ENCODE data around the gene ITGA8.
"Not testable (repeated sequence)": the region's sequence is repeated elsewhere in the genome, so short reads cannot be mapped to it uniquely, and the experiment has no call there.

Gene ITGA8

DNA sequence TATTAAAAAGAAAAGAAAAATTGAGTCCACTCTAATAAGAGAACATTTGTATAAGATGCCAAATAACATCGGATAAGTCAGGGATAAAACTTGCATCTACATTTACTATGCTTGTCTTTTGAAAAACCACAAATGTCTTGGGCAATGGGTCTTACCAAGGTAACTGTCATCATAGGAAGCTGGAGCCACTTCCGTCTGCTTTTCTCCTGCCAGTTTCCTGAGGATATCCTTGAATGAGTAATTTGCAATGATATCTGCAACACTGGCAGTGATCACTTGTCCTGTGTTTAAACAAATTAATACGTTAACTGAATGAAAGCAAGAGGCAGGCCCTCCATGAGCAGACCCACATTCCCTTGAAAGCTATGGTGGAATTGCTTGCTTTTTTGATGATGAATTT, 47.3 kb downstream of the ITGA8 start:
- Mint-ChIP-seq H3K36me3 (ENCODE audit: low read depth) (no peaks in the 10 kb centered on the region), H3K9me3 (no peaks in the 10 kb centered on the region), H3K4me1 (ENCODE audit: low read depth) (no peaks in the 10 kb centered on the region), H3K27ac (no peak overlapping the region), H3K4me3 (no peak overlapping the region), H3K27me3 (no peaks in the 10 kb centered on the region)

- peaks cover 3% of the 10 kb centered on the region for H3K27me3 Mint-ChIP-seq
- H3K4me1 Mint-ChIP-seq (ENCODE audit: low read depth) = no peaks in the 10 kb centered on the region
- no peak overlapping the region for H3K27ac Mint-ChIP-seq
- no peaks in the 10 kb centered on the region for H3K9me3 Mint-ChIP-seq
- H3K36me3 Mint-ChIP-seq (ENCODE audit: low read depth) = no peaks in the 10 kb centered on the region
- H3K4me3 Mint-ChIP-seq = no peak overlapping the region
Measured at GRCh38 chr10:15670880-15671279, 48.8 kb downstream of the ITGA8 start.

DNA sequence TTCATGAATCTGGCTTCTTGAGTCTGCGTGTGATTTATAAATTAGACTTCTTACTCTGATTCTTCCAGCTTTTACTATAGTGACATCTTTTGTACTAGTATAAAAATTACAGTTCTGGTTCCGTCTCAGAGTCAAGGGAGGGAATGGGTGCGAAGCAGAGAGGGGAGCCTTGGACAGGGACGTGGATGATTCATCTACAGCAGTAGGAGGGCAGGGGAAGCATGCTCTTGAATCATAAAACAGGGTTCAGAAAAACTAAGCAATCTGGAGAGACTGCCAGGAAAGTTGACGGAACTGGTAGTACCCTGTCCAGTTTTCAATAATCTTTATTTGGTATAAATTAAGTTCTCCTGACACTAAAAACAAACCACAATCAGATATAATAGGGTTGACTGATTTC, 58.1 kb downstream of the ITGA8 start:
- Mint-ChIP-seq H3K9me3 (peaks cover 2% of the 10 kb centered on the region), H3K4me1 (ENCODE audit: low read depth) (no peaks in the 10 kb centered on the region), H3K27me3 (no peaks in the 10 kb centered on the region), H3K4me3 (no peak overlapping the region), H3K36me3 (ENCODE audit: low read depth) (no peaks in the 10 kb centered on the region), H3K27ac (no peak overlapping the region)

- Mint-ChIP-seq H3K36me3 (ENCODE audit: low read depth) (no peaks in the 10 kb centered on the region), H3K4me1 (ENCODE audit: low read depth) (no peaks in the 10 kb centered on the region), H3K27ac (no peak overlapping the region), H3K9me3 (peaks cover 3% of the 10 kb centered on the region), H3K4me3 (no peak overlapping the region), H3K27me3 (no peaks in the 10 kb centered on the region)
Measured at GRCh38 chr10:15660990-15661389, 58.7 kb downstream of the ITGA8 start.

DNA sequence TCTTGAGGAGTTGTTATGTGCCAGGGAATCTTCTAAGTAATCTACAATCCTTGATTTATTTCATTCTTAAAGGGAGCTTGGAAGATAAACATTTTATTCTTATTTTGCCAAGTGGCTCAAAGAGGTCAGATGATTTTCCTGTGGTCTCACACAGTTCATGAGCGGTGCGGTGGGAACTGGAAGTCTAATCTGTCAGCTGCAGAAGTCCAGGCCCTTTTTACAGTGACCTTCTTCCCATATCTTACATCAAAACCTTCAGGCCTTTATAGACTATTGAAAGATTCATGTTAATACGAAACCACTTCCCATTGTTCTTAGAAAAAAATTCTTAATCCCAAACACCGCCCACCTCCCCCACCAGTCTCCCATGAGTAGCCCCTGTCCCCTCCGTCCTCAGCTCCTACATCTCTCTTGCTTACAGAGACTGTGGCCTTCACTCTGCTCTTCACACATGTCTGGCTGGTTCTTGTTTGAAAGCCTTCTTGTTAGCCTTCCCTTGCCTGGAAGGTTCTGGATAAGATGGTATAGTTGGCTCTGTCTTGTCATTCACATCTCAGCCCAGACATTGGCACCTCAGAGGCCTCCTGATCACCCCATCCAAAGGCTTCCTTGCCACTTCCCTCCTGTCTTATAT, 61.5 kb downstream of the ITGA8 start:
- Mint-ChIP-seq H3K4me1 (ENCODE audit: low read depth) (no peaks in the 10 kb centered on the region), H3K9me3 (peaks cover 3% of the 10 kb centered on the region), H3K4me3 (no peak overlapping the region), H3K27me3 (no peaks in the 10 kb centered on the region), H3K27ac (no peak overlapping the region), H3K36me3 (ENCODE audit: low read depth) (no peaks in the 10 kb centered on the region)

GRCh38 chr10:15652757-15653156, 67.0 kb downstream of the ITGA8 start:
- no peaks in the 10 kb centered on the region for H3K4me1 Mint-ChIP-seq (ENCODE audit: low read depth)
- no peak overlapping the region for H3K27ac Mint-ChIP-seq
- peaks cover 3% of the 10 kb centered on the region for H3K9me3 Mint-ChIP-seq
- no peaks in the 10 kb centered on the region for H3K36me3 Mint-ChIP-seq (ENCODE audit: low read depth)
- no peaks in the 10 kb centered on the region for H3K27me3 Mint-ChIP-seq
- H3K4me3 Mint-ChIP-seq = no peak overlapping the region

DNA sequence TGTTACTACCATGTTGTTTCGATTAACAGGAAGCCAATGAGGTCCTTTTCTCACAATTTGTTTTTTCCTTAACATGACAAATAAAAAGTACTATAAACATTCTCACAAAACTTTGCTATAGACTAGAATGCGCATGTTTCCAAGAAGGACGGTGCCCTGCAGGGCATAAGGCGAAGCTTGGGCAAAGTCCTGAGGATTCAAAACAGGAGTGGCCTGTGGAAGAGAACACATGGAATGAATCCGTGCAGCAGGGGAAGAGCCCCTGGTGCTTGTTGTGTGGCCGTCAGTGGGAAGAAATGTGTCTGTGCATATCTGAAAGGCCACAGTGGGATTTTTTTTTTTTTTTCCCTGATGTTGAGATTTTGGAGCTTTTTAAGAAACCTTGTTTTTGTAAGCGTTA, 67.6 kb downstream of the ITGA8 start:
- H3K4me3 Mint-ChIP-seq = no peak overlapping the region

GRCh38 chr10:15651175-15651574, 68.5 kb downstream of the ITGA8 start:
- H3K9me3 Mint-ChIP-seq = no peaks in the 10 kb centered on the region

More for the DNA sequence above, 67.6 kb downstream of the ITGA8 start:
- H3K36me3 Mint-ChIP-seq (ENCODE audit: low read depth) = no peaks in the 10 kb centered on the region
- H3K9me3 Mint-ChIP-seq = peaks cover 3% of the 10 kb centered on the region
- no peaks in the 10 kb centered on the region for H3K4me1 Mint-ChIP-seq (ENCODE audit: low read depth)
- H3K27ac Mint-ChIP-seq = no peak overlapping the region
- H3K27me3 Mint-ChIP-seq = no peaks in the 10 kb centered on the region

DNA sequence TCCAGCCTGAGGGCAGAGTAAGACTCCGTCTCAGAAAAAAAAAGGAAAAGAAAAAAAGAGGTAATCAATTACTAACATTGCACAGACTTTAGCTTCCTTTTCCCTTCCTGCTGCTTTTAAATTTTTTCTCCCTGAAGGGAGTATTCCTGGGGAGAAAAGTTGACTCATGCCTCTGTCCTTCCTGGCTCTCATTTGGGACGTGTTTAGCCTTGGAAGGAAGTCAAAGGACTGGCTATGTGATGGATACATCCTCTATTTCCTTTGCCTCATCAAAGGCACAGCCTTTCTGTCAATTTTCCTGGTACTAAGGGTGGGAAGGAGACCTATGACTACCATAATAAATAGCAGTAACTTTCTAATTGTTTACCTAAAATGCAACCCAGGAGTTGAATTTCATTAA, 77.6 kb downstream of the ITGA8 start:
- H3K9me3 Mint-ChIP-seq = no peaks in the 10 kb centered on the region
- no peaks in the 10 kb centered on the region for H3K36me3 Mint-ChIP-seq (ENCODE audit: low read depth)
- H3K4me3 Mint-ChIP-seq = no peak overlapping the region

More at GRCh38 chr10:15651175-15651574, 68.5 kb downstream of the ITGA8 start:
- H3K4me3 Mint-ChIP-seq = no peak overlapping the region
- H3K27ac Mint-ChIP-seq = no peak overlapping the region
- H3K27me3 Mint-ChIP-seq = no peaks in the 10 kb centered on the region
- no peaks in the 10 kb centered on the region for H3K36me3 Mint-ChIP-seq (ENCODE audit: low read depth)
- H3K4me1 Mint-ChIP-seq (ENCODE audit: low read depth) = no peaks in the 10 kb centered on the region

DNA sequence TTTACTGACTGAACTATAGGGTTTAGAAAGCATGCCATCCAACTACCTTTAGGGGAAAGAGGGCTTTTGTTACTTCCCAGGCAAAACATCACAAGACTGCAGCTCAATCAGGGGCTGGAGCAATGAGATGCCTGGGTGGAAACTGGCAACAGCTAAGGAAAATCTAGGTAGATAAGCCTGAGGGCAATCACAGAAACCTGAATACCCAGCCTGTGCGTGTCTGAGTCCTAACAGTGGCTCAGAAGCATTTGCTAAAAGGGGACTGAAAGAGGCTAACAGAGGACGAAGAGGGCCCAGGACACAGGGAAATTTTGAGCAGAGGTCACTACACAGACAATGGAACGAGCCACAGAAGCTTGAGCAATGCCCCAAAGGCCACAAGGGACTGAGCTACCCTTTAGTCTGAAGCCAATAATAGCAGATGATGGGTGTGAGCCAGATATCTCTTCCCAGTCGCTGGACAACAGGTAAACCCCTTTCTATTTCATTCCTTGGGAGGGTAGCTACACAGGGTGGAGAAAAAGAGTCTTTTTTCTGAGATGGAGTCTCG, 79.1 kb downstream of the ITGA8 start:
- Mint-ChIP-seq H3K36me3 (ENCODE audit: low read depth) (no peaks in the 10 kb centered on the region), H3K9me3 (no peaks in the 10 kb centered on the region), H3K27me3 (peaks cover 8% of the 10 kb centered on the region), H3K4me3 (no peak overlapping the region), H3K4me1 (ENCODE audit: low read depth) (no peaks in the 10 kb centered on the region), H3K27ac (no peak overlapping the region)

More for the DNA sequence above, 77.6 kb downstream of the ITGA8 start:
- no peak overlapping the region for H3K27ac Mint-ChIP-seq
- peaks cover 8% of the 10 kb centered on the region for H3K27me3 Mint-ChIP-seq
- no peaks in the 10 kb centered on the region for H3K4me1 Mint-ChIP-seq (ENCODE audit: low read depth)

DNA sequence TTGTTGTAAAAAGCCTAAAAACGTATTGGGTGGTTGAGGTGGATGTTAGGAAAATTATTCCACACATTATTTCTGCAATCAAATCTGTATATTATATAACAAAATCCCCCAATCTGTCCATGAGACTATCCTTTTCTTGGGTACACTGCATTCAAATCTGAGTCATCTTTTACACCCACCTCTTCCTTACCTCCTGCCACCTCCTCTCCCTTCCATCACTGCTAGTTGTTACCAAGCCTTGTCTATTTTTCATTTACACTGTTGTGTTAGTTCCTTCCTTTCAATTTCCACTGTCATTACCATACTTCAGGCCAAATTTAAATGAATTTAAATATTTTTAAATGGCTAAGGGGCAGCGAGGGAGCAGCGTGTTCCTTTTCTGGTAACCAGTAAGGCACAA, 83.3 kb downstream of the ITGA8 start:
- Mint-ChIP-seq H3K9me3 (peaks cover 4% of the 10 kb centered on the region), H3K4me1 (ENCODE audit: low read depth) (no peaks in the 10 kb centered on the region), H3K4me3 (no peak overlapping the region), H3K27ac (no peak overlapping the region), H3K27me3 (peaks cover 12% of the 10 kb centered on the region), H3K36me3 (ENCODE audit: low read depth) (no peaks in the 10 kb centered on the region)

GRCh38 chr10:15632456-15633091, 87.1 kb downstream of the ITGA8 start:
- Mint-ChIP-seq H3K4me3 (no peak overlapping the region), H3K27ac (no peak overlapping the region), H3K9me3 (peaks cover 4% of the 10 kb centered on the region), H3K4me1 (ENCODE audit: low read depth) (no peaks in the 10 kb centered on the region), H3K27me3 (peaks cover 8% of the 10 kb centered on the region), H3K36me3 (ENCODE audit: low read depth) (no peaks in the 10 kb centered on the region)

DNA sequence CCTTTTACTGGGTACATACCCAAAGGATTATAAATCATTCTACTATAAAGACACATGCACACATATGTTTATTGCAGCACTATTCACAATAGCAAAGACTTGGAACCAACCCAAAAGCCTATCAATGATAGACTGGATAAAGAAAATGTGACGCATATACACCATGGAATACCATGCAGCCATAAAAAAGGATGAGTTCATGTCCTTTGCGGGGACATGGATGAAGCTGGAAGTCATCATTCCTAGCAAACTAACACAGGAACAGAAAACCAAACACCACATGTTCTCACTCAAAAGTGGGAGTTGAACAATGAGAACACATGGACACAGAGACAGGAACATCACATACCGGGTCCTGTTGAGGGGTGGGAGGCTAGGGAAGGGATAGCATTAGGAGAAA, 88.5 kb downstream of the ITGA8 start:
- H3K9me3 Mint-ChIP-seq; H3K27ac Mint-ChIP-seq; H3K27me3 Mint-ChIP-seq; H3K4me3 Mint-ChIP-seq; H3K4me1 Mint-ChIP-seq (ENCODE audit: low read depth); H3K36me3 Mint-ChIP-seq (ENCODE audit: low read depth): not testable (repeated sequence)

DNA sequence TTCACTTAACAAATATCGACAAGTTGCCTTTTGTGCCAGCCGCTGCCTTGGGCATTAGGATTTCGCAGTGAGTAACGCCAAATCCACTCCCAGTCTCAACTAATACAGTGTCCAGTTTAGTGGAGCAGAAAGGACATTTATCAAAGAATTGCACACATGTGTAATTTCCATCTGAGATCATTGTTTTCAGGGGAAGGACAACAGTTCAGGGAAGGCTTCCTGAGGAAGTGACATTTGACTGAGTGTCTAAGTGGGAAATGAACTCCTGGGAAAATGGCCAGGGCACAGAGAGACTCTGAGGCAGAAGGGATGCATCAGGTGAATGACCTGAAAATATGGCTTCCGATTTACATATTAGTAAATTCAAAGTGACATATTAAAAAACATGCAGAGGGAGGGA, 89.4 kb downstream of the ITGA8 start:
- peaks cover 8% of the 10 kb centered on the region for H3K27me3 Mint-ChIP-seq
- no peaks in the 10 kb centered on the region for H3K4me1 Mint-ChIP-seq (ENCODE audit: low read depth)
- H3K4me3 Mint-ChIP-seq = no peak overlapping the region
- H3K9me3 Mint-ChIP-seq = peaks cover 4% of the 10 kb centered on the region
- no peak overlapping the region for H3K27ac Mint-ChIP-seq
- H3K36me3 Mint-ChIP-seq (ENCODE audit: low read depth) = no peaks in the 10 kb centered on the region

- no peaks in the 10 kb centered on the region for H3K4me1 Mint-ChIP-seq (ENCODE audit: low read depth)
- no peak overlapping the region for H3K27ac Mint-ChIP-seq
- no peak overlapping the region for H3K4me3 Mint-ChIP-seq
- H3K27me3 Mint-ChIP-seq = peaks cover 3% of the 10 kb centered on the region
- H3K36me3 Mint-ChIP-seq (ENCODE audit: low read depth) = no peaks in the 10 kb centered on the region
- no peaks in the 10 kb centered on the region for H3K9me3 Mint-ChIP-seq
Measured at GRCh38 chr10:15627617-15628196, 92.0 kb downstream of the ITGA8 start.

All from stimulated activated naive CD8-positive, alpha-beta T cell treated with anti-CD3 and anti-CD28 coated beads, Interleukin-15, Interleukin-2, amounts not matched to agents 100 ng/mL and 50 ng/mL, for 24 hours (primary cell).